HK-2 (cell line): ENCODE data around the gene NUAK1.
A peak's percentile ranks its signal among the peaks of the same experiment; 100 is the strongest.
"Not testable (repeated sequence)": the region's sequence is repeated elsewhere in the genome, so short reads cannot be mapped to it uniquely, and the experiment has no call there.

ENCODE experiments used
- DNase-seq: peaks from one replicate; pipeline ENCODE4 v3.0.0-alpha.2; 2018; ENCODE audit not compliant: unreplicated experiment

NUAK1 gene

GRCh38 chr12:106031761-106032622 is 106.8 kb downstream of the NUAK1 start:
- DNase-seq: no peak

- peak; percentile 61 for DNase-seq
Observed at GRCh38 chr12:106030210-106031071, 108.3 kb downstream of the NUAK1 start.

GRCh38 chr12:106029532-106029931 is 109.2 kb downstream of the NUAK1 start:
- no peak for DNase-seq

- DNase-seq: no peak
Observed at GRCh38 chr12:106027911-106028310, 110.8 kb downstream of the NUAK1 start.

GRCh38 chr12:106027286-106027685 is 111.5 kb downstream of the NUAK1 start:
- no peak for DNase-seq

GRCh38 chr12:106025129-106025528 is 113.6 kb downstream of the NUAK1 start:
- DNase-seq: no peak

GRCh38 chr12:106023039-106023438 is 115.7 kb downstream of the NUAK1 start:
- DNase-seq: no peak

- DNase-seq: peak; percentile 58
Observed at GRCh38 chr12:106022568-106023012, 116.2 kb downstream of the NUAK1 start.

GRCh38 chr12:106021516-106021915 is 117.2 kb downstream of the NUAK1 start:
- no peak for DNase-seq

GRCh38 chr12:106020736-106021135 is 118.0 kb downstream of the NUAK1 start:
- no peak for DNase-seq

GRCh38 chr12:106019144-106019543 is 119.6 kb downstream of the NUAK1 start:
- no peak for DNase-seq

- no peak for DNase-seq
Observed at GRCh38 chr12:106018286-106018685, 120.5 kb downstream of the NUAK1 start.

- DNase-seq: not testable (repeated sequence)
Observed at GRCh38 chr12:106016601-106017278, 122.0 kb downstream of the NUAK1 start.

- DNase-seq: no peak
Observed at GRCh38 chr12:106015646-106016045, 123.1 kb downstream of the NUAK1 start.

GRCh38 chr12:106013941-106014340 is 124.8 kb downstream of the NUAK1 start:
- no peak for DNase-seq
